GM12878 (cell line): ENCODE results near the gene CALB2. TPM values are rescaled to one million over a fixed set of nuclear protein-coding genes. Genes with fewer than 3 reads are reported as not detected.

Source experiments
- ATAC-seq: fragments of 200-7000 bp; cut with Tn5 transposase; 3 replicates; pipeline ENCODE4 v1.9.1; 2020; ENCODE audit warnings: mild to moderate bottlenecking, moderate library complexity
- BruUV-seq: library from RNA; stranded (reverse); fragments of 400-500 nt; replicated peaks from 2 replicates; lab custom pipeline; 2021; lab: Mats Ljungman, UMichigan
- CTCF ChIA-PET: fragments of 300-600 bp; sonication (Branson Sonifier 250); formaldehyde crosslinking; extraction: SDS; loops from one replicate; lab custom pipeline; 2021; ENCODE audit warnings: inconsistent platforms; lab: Yijun Ruan, JAX
- POLR2A ChIA-PET: fragments of 350-600 bp; formaldehyde crosslinking; extraction: SDS; loops from one replicate; lab custom pipeline; 2021; ENCODE audit warnings: inconsistent platforms; lab: Charles Lee
- RAD21 ChIA-PET: fragments of 300-600 bp; sonication (Branson Sonifier 250); formaldehyde crosslinking; loops from one replicate; lab custom pipeline; 2023; ENCODE audit warnings: antibody characterized with exemption; ENCODE audit not compliant: unreplicated experiment; lab: Charles Lee
- SMC1A ChIA-PET: fragments of 300-600 bp; sonication (Branson Sonifier 250); formaldehyde crosslinking; loops from one replicate; lab custom pipeline; 2023; ENCODE audit not compliant: unreplicated experiment, uncharacterized antibody; lab: Charles Lee
- DNase-seq: peaks from one replicate; pipeline ENCODE4 v3.0.0-alpha.2; 2011; ENCODE audit warnings: low read depth, low spot score
- FAIRE-seq: peaks from 3 replicates; lab custom pipeline; 2011; peaks lifted over from hg19 to GRCh38; lab: Jason Lieb, UNC
- H2AFZ ChIP-seq: 2 replicates; pipeline ENCODE4 v1.6.0; 2011; ENCODE audit warnings: low read depth, low read length, control low read depth; ENCODE audit not compliant: control insufficient read depth
- H3K27ac ChIP-seq: 2 replicates; pipeline ENCODE4 v1.5.1; 2011; ENCODE audit warnings: control low read depth; ENCODE audit not compliant: control insufficient read depth, insufficient read depth
- H3K27me3 ChIP-seq, 2 experiments: replicated peaks in 1 of 2; 2 replicates each; pipeline versions ENCODE4 v1.6.0 to v1.6.1; 2011; ENCODE audit warnings: low read length in 1 of 2; ENCODE audit not compliant: control insufficient read depth in 2 of 2, insufficient read depth in 2 of 2
- H3K36me3 ChIP-seq, 2 experiments: 2 replicates each; pipeline ENCODE4 v1.5.1; 2011; ENCODE audit warnings: low read length in 1 of 2; ENCODE audit not compliant: control insufficient read depth in 2 of 2, insufficient read depth in 2 of 2
- H3K4me1 ChIP-seq: 2 replicates; pipeline ENCODE4 v1.6.1; 2011; ENCODE audit warnings: mild to moderate bottlenecking, low read length, moderate library complexity, mixed read lengths; ENCODE audit not compliant: control insufficient read depth, insufficient read depth
- H3K4me2 ChIP-seq: 2 replicates; pipeline ENCODE4 v1.6.0; 2011; ENCODE audit warnings: control low read depth; ENCODE audit not compliant: control insufficient read depth, insufficient read depth
- H3K4me3 ChIP-seq: fragments of 200-600 bp; sonication (generic); 2 replicates; pipeline ENCODE4 v1.5.1; 2016
- H3K79me2 ChIP-seq: 2 replicates; pipeline ENCODE4 v1.6.0; 2011; ENCODE audit warnings: low read length; ENCODE audit not compliant: control insufficient read depth, insufficient read depth
- H3K9ac ChIP-seq: 2 replicates; pipeline ENCODE4 v1.8.0; 2011; ENCODE audit warnings: low read length, control low read depth, mixed read lengths; ENCODE audit not compliant: control insufficient read depth, insufficient read depth
- H3K9me3 ChIP-seq: replicated peaks from 3 replicates; pipeline ENCODE4 v1.5.1; 2011; ENCODE audit warnings: mild to moderate bottlenecking, low read length; ENCODE audit not compliant: control insufficient read depth, insufficient read depth
- H4K20me1 ChIP-seq: 2 replicates; pipeline ENCODE4 v1.6.0; 2011; ENCODE audit not compliant: control insufficient read depth, insufficient read depth
- JUNB ChIP-seq: IDR thresholded peaks from 2 replicates; pipeline ENCODE4 v1.6.1; 2016; ENCODE audit warnings: antibody characterized with exemption, mild to moderate bottlenecking
- MTA3 ChIP-seq: IDR thresholded peaks from 2 replicates; pipeline ENCODE4 v1.6.1; 2012; ENCODE audit warnings: low read length, inconsistent platforms, borderline replicate concordance
- NFYB ChIP-seq: IDR thresholded peaks from 2 replicates; pipeline ENCODE4 v1.6.1; 2011; ENCODE audit warnings: low read depth, mild to moderate bottlenecking, low read length, improper control_type of control experiment, moderate library complexity; ENCODE audit not compliant: insufficient read depth
- RFX5 ChIP-seq: IDR thresholded peaks from 2 replicates; pipeline ENCODE4 v1.6.1; 2011; ENCODE audit warnings: low read depth, low read length, improper control_type of control experiment
- SMARCA5 ChIP-seq: fragments of 450-650 bp; IDR thresholded peaks from 2 replicates; pipeline ENCODE4 v1.6.1; 2017; ENCODE audit warnings: mild to moderate bottlenecking
- ZNF207 ChIP-seq: fragments of 450-650 bp; IDR thresholded peaks from 2 replicates; pipeline ENCODE4 v1.6.1; 2014; ENCODE audit warnings: antibody characterized with exemption, mild to moderate bottlenecking, borderline replicate concordance
- WGBS: methylation state at CpG from one replicate; pipeline ENCODE4 v1.1.6; 2016; ENCODE audit warnings: low lambda C conversion rate; ENCODE audit not compliant: insufficient replicate concordance, insufficient coverage; ENCODE audit errors: missing lambda C conversion rate; 5-methylcytosine and 5-hydroxymethylcytosine counted together
- in situ Hi-C: fragments of 300-500 bp; cut with MboI; formaldehyde crosslinking; loops from 9 replicates; pipeline ENCODE4 v1.14.3; 2018; ENCODE audit warnings: mixed read lengths
- intact Hi-C: fragments of 100-400 bp; cut with micrococcal nuclease; formaldehyde crosslinking; loops from one replicate; pipeline ENCODE4 v1.14.2; 2022; ENCODE audit not compliant: unreplicated experiment
- polyA plus RNA-seq, 11 experiments: library from polyadenylated mRNA; depleted of rRNA in 4 of 11; unstranded in 6 of 11; stranded (reverse) in 5 of 11; fragments of >200 nt; fragmentation: Nextera tagmentation in 4 of 11; fragmentation: Illumina TruSeq in 1 of 11; extraction: Ambion mirVana in 4 of 11; extraction: Trizol in 1 of 11; gene quantifications; 1 replicate in 1 of 11; 2 replicates in 10 of 11; pipeline versions ENCODE4 v1.2.1 to v1.2.3, GENCODE V29; 2011 to 2016; ENCODE audit warnings: inconsistent platforms in 2 of 11, missing spikeins in 2 of 11, low read depth in 1 of 11
- total RNA-seq, 4 experiments: library from RNA; depleted of rRNA in 3 of 4; stranded (reverse); fragments of >200 nt in 3 of 4; fragmentation: Illumina TruSeq in 1 of 4; extraction: Trizol in 1 of 4; gene quantifications; 2 replicates each; pipeline versions ENCODE4 v1.2.1 to v1.2.3, GENCODE V29; 2013 to 2021
- TF ChIP-seq, protein P1 (sequence below): fragments of 450-650 bp; IDR thresholded peaks from 2 replicates; pipeline ENCODE4 v1.6.1; 2017; ENCODE audit warnings: mild to moderate bottlenecking, moderate library complexity
- TF ChIP-seq, protein P2 (sequence below): fragments of 450-650 bp; IDR thresholded peaks from 2 replicates; pipeline ENCODE4 v1.6.1; 2017; ENCODE audit warnings: borderline replicate concordance
- TF ChIP-seq, protein P3 (sequence below): fragments of 450-650 bp; IDR thresholded peaks from 2 replicates; pipeline ENCODE4 v1.6.1; 2017; ENCODE audit warnings: mild to moderate bottlenecking
- TF ChIP-seq, protein P4 (sequence below): fragments of 450-650 bp; IDR thresholded peaks from 2 replicates; pipeline ENCODE4 v1.6.1; 2018; ENCODE audit warnings: borderline replicate concordance, mild to moderate bottlenecking; ENCODE audit not compliant: partially characterized antibody

Gene CALB2
- total and polyA plus RNA-seq, 10 of the 15 experiments (the other 5 are each of a cell fraction or from before 2014, with no cell fraction given): not detected

DNA sequence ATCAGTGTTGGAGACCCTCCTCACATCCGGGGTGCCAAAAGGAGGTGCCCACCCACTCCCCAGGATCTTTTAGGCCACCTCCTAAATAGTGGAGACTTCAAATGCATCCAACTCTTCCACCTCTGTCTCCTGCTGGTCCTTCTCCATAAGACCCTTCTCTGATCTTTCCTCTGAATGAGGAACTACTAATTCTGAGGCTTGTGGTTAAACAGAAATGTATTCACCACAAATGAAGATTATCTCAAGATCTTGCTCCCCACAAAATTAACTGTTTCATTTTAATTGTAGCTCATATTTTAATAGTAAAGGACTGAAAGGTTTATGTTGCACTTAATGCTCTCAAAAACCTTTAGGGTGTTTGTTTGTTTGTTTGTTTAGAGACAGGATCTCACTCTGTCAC, 49.2 kb downstream of the CALB2 start:
- intact Hi-C loops: no loop called here
- Histone ChIP-seq H3K27me3 (peaks cover 0 to 7% of the 10 kb centered on the region in 2 experiments; a peak in 2 of 4 replicates), H3K36me3 (no peaks in the 10 kb centered on the region), H3K27ac (no peak overlapping the region), H4K20me1 (no peaks in the 10 kb centered on the region), H2AFZ (no peak overlapping the region), H3K9ac (no peak overlapping the region), H3K79me2 (no peaks in the 10 kb centered on the region), H3K4me3 (no peak overlapping the region), H3K4me2 (no peak overlapping the region), H3K9me3 (no peaks in the 10 kb centered on the region; the same call in 2 of the 3 replicates), H3K4me1 (no peaks in the 10 kb centered on the region)
- in situ Hi-C loops: no loop called here
- TF ChIP-seq SMARCA5 (no peak), MTA3 (no peak), NFYB (no peak), RFX5 (no peak), ZNF207 (no peak), JUNB (no peak)
- TF ChIP-seq, protein P1, sequence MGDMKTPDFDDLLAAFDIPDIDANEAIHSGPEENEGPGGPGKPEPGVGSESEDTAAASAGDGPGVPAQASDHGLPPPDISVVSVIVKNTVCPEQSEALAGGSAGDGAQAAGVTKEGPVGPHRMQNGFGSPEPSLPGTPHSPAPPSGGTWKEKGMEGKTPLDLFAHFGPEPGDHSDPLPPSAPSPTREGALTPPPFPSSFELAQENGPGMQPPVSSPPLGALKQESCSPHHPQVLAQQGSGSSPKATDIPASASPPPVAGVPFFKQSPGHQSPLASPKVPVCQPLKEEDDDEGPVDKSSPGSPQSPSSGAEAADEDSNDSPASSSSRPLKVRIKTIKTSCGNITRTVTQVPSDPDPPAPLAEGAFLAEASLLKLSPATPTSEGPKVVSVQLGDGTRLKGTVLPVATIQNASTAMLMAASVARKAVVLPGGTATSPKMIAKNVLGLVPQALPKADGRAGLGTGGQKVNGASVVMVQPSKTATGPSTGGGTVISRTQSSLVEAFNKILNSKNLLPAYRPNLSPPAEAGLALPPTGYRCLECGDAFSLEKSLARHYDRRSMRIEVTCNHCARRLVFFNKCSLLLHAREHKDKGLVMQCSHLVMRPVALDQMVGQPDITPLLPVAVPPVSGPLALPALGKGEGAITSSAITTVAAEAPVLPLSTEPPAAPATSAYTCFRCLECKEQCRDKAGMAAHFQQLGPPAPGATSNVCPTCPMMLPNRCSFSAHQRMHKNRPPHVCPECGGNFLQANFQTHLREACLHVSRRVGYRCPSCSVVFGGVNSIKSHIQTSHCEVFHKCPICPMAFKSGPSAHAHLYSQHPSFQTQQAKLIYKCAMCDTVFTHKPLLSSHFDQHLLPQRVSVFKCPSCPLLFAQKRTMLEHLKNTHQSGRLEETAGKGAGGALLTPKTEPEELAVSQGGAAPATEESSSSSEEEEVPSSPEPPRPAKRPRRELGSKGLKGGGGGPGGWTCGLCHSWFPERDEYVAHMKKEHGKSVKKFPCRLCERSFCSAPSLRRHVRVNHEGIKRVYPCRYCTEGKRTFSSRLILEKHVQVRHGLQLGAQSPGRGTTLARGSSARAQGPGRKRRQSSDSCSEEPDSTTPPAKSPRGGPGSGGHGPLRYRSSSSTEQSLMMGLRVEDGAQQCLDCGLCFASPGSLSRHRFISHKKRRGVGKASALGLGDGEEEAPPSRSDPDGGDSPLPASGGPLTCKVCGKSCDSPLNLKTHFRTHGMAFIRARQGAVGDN: no peak
- TF ChIP-seq, protein P2, sequence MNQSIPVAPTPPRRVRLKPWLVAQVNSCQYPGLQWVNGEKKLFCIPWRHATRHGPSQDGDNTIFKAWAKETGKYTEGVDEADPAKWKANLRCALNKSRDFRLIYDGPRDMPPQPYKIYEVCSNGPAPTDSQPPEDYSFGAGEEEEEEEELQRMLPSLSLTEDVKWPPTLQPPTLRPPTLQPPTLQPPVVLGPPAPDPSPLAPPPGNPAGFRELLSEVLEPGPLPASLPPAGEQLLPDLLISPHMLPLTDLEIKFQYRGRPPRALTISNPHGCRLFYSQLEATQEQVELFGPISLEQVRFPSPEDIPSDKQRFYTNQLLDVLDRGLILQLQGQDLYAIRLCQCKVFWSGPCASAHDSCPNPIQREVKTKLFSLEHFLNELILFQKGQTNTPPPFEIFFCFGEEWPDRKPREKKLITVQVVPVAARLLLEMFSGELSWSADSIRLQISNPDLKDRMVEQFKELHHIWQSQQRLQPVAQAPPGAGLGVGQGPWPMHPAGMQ: no peak
- TF ChIP-seq, protein P3, sequence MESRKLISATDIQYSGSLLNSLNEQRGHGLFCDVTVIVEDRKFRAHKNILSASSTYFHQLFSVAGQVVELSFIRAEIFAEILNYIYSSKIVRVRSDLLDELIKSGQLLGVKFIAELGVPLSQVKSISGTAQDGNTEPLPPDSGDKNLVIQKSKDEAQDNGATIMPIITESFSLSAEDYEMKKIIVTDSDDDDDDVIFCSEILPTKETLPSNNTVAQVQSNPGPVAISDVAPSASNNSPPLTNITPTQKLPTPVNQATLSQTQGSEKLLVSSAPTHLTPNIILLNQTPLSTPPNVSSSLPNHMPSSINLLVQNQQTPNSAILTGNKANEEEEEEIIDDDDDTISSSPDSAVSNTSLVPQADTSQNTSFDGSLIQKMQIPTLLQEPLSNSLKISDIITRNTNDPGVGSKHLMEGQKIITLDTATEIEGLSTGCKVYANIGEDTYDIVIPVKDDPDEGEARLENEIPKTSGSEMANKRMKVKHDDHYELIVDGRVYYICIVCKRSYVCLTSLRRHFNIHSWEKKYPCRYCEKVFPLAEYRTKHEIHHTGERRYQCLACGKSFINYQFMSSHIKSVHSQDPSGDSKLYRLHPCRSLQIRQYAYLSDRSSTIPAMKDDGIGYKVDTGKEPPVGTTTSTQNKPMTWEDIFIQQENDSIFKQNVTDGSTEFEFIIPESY: no peak
- TF ChIP-seq, protein P4, sequence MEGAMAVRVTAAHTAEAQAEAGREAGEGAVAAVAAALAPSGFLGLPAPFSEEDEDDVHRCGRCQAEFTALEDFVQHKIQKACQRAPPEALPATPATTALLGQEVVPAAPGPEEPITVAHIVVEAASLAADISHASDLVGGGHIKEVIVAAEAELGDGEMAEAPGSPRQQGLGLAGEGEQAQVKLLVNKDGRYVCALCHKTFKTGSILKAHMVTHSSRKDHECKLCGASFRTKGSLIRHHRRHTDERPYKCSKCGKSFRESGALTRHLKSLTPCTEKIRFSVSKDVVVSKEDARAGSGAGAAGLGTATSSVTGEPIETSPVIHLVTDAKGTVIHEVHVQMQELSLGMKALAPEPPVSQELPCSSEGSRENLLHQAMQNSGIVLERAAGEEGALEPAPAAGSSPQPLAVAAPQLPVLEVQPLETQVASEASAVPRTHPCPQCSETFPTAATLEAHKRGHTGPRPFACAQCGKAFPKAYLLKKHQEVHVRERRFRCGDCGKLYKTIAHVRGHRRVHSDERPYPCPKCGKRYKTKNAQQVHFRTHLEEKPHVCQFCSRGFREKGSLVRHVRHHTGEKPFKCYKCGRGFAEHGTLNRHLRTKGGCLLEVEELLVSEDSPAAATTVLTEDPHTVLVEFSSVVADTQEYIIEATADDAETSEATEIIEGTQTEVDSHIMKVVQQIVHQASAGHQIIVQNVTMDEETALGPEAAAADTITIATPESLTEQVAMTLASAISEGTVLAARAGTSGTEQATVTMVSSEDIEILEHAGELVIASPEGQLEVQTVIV: no peak
- WGBS: 8% methylated on average over 1 of the region's 1 CpG
- BruUV-seq: no TSS peak
- RAD21 ChIA-PET: interaction anchor here (0.9 to 1.5 kb wide), 2 partner anchors 131 to 204 kb away, joined by 3 read pairs; no protein-coding TSS in a partner anchor
- SMC1A ChIA-PET: interaction anchor here (1.4 to 6.9 kb wide), 2 partner anchors 76 to 92 kb away, joined by 4 to 75 read pairs; no protein-coding TSS in a partner anchor
- CTCF ChIA-PET: interaction anchor here (1.0 to 2.4 kb wide), 5 partner anchors 15 to 204 kb away, joined by 3 to 10 read pairs (median 5); no protein-coding TSS in a partner anchor
- ATAC-seq (no peak), FAIRE-seq (no peak), DNase-seq (no peak)
- POLR2A ChIA-PET: no interaction called here
